HEK293T (cell line): ENCODE measurements around the gene TRA2A.

ENCODE experiments used
- ARNT ChIP-seq: fragments of 450-650 bp; IDR thresholded peaks from 2 replicates; pipeline ENCODE4 v1.6.1; 2017; ENCODE audit warnings: mild to moderate bottlenecking
- BHLHE40 ChIP-seq: fragments of 450-650 bp; IDR thresholded peaks from 2 replicates; pipeline ENCODE4 v1.6.1; 2016; ENCODE audit warnings: mild to moderate bottlenecking, moderate library complexity, borderline replicate concordance
- ELF4 ChIP-seq: fragments of 450-650 bp; IDR thresholded peaks from 2 replicates; pipeline ENCODE4 v1.6.1; 2017; ENCODE audit warnings: antibody characterized with exemption
- FOXA1 ChIP-seq: fragments of 450-650 bp; IDR thresholded peaks from 2 replicates; pipeline ENCODE4 v1.6.1; 2016; ENCODE audit warnings: mild to moderate bottlenecking
- FOXM1 ChIP-seq: fragments of 450-650 bp; IDR thresholded peaks from 2 replicates; pipeline ENCODE4 v1.6.1; 2017; ENCODE audit warnings: mild to moderate bottlenecking, borderline replicate concordance
- HDGF ChIP-seq: fragments of 450-650 bp; IDR thresholded peaks from 2 replicates; pipeline ENCODE4 v1.6.1; 2017; ENCODE audit warnings: antibody characterized with exemption, borderline replicate concordance
- LEF1 ChIP-seq: fragments of 450-650 bp; IDR thresholded peaks from 2 replicates; pipeline ENCODE4 v1.6.1; 2017; ENCODE audit warnings: mild to moderate bottlenecking, borderline replicate concordance
- NFRKB ChIP-seq: fragments of 450-650 bp; IDR thresholded peaks from 2 replicates; pipeline ENCODE4 v1.6.1; 2016; ENCODE audit warnings: mild to moderate bottlenecking, moderate library complexity
- PKNOX1 ChIP-seq: fragments of 450-650 bp; IDR thresholded peaks from 2 replicates; pipeline ENCODE4 v1.6.1; 2016
- SP1 ChIP-seq: fragments of 450-650 bp; IDR thresholded peaks from 2 replicates; pipeline ENCODE4 v1.6.1; 2017
- SUZ12 ChIP-seq: fragments of 450-650 bp; IDR thresholded peaks from 2 replicates; pipeline ENCODE4 v1.6.1; 2016; ENCODE audit warnings: mild to moderate bottlenecking
- TARDBP ChIP-seq: fragments of 450-650 bp; IDR thresholded peaks from 2 replicates; pipeline ENCODE4 v1.6.1; 2016
- ZNF384 ChIP-seq: fragments of 450-650 bp; IDR thresholded peaks from 2 replicates; pipeline ENCODE4 v1.6.1; 2016

GRCh38 chr7:23486002-23486773, 45.6 kb downstream of the TRA2A start:
- TF ChIP-seq ELF4 (no peak), PKNOX1 (no peak), LEF1 (no peak), FOXM1 (no peak), BHLHE40 (no peak), ARNT (no peak), SUZ12 (no peak), NFRKB (no peak), FOXA1 (no peak), SP1 (no peak), HDGF (no peak), ZNF384 (no peak), TARDBP (no peak)
